ENCODE measurements around the gene SHCBP1L. TPM values are rescaled to one million over a fixed set of nuclear protein-coding genes. Genes with fewer than 3 reads are reported as not detected.

Gene SHCBP1L
- polyA plus RNA-seq, 1 donor from 2014 or later: not detected

- Histone ChIP-seq H3K9ac (ENCODE audit: low read length) (no peak overlapping the region), H2AFZ (ENCODE audit: low read depth, low read length) (no peak overlapping the region), H3K27ac (ENCODE audit: low read length) (no peak overlapping the region), H3K36me3 (ENCODE audit: insufficient read depth, low read length) (no peaks in the 10 kb centered on the region), H3K9me2 (ENCODE audit: insufficient read depth, low read length) (no peaks in the 10 kb centered on the region), H3K4me3 (ENCODE audit: low read length) (no peak overlapping the region), H3K9me3 (ENCODE audit: low read length) (no peaks in the 10 kb centered on the region), H3F3A (ENCODE audit: insufficient read depth, low read length, poor library complexity, severe bottlenecking) (no peaks in the 10 kb centered on the region), H3K4me2 (ENCODE audit: low read length) (no peak overlapping the region), H3K79me2 (replicated peaks; ENCODE audit: insufficient read depth, low read length) (no peaks in the 10 kb centered on the region), H3K27me3 (ENCODE audit: insufficient read depth, low read depth, low read length) (no peaks in the 10 kb centered on the region), H4K20me1 (ENCODE audit: insufficient read depth) (no peaks in the 10 kb centered on the region)
- TF ChIP-seq EP300 (conservative IDR thresholded peaks at IDR 0.05; ENCODE audit: poor library complexity, severe bottlenecking) (no peak), RAD21 (conservative IDR thresholded peaks at IDR 0.05) (no peak), MXI1 (conservative IDR thresholded peaks at IDR 0.05; ENCODE audit: poor library complexity, severe bottlenecking) (no peak), SMC3 (conservative IDR thresholded peaks at IDR 0.05; ENCODE audit: poor library complexity) (no peak), REST (IDR thresholded peaks at IDR 0.05; ENCODE audit: borderline replicate concordance) (no peak), TAF1 (IDR thresholded peaks at IDR 0.05; ENCODE audit: low read depth) (no peak)
These were observed 40.8 kb upstream of the SHCBP1L start for GRCh38 chr1:182993746-182994145.

- Histone ChIP-seq H3K4me3 (ENCODE audit: low read length) (no peak overlapping the region), H3K4me2 (ENCODE audit: low read length) (no peak overlapping the region), H3K9me3 (ENCODE audit: low read length) (no peaks in the 10 kb centered on the region), H3K27ac (ENCODE audit: low read length) (no peak overlapping the region), H4K20me1 (ENCODE audit: insufficient read depth) (no peaks in the 10 kb centered on the region), H3K9ac (ENCODE audit: low read length) (no peak overlapping the region), H3K79me2 (replicated peaks; ENCODE audit: insufficient read depth, low read length) (no peaks in the 10 kb centered on the region), H3K9me2 (ENCODE audit: insufficient read depth, low read length) (no peaks in the 10 kb centered on the region), H3K27me3 (ENCODE audit: insufficient read depth, low read depth, low read length) (no peaks in the 10 kb centered on the region), H3F3A (ENCODE audit: insufficient read depth, low read length, poor library complexity, severe bottlenecking) (no peaks in the 10 kb centered on the region), H2AFZ (ENCODE audit: low read depth, low read length) (no peak overlapping the region), H3K36me3 (ENCODE audit: insufficient read depth, low read length) (no peaks in the 10 kb centered on the region)
- TF ChIP-seq REST (IDR thresholded peaks at IDR 0.05; ENCODE audit: borderline replicate concordance) (no peak), SMC3 (conservative IDR thresholded peaks at IDR 0.05; ENCODE audit: poor library complexity) (no peak), RAD21 (conservative IDR thresholded peaks at IDR 0.05) (no peak), POLR2AphosphoS5 (IDR thresholded peaks at IDR 0.05) (no peak), EZH2 (IDR thresholded peaks at IDR 0.05; ENCODE audit: borderline replicate concordance, insufficient read depth, low read length, poor library complexity, severe bottlenecking) (no peak), TAF1 (IDR thresholded peaks at IDR 0.05; ENCODE audit: low read depth) (no peak), MXI1 (conservative IDR thresholded peaks at IDR 0.05; ENCODE audit: poor library complexity, severe bottlenecking) (no peak), CTCF (IDR thresholded peaks at IDR 0.05; ENCODE audit: poor library complexity, severe bottlenecking) (no peak), EP300 (conservative IDR thresholded peaks at IDR 0.05; ENCODE audit: poor library complexity, severe bottlenecking) (no peak)
These were observed 37.6 kb upstream of the SHCBP1L start for GRCh38 chr1:182990413-182991144.

Measured in neural cell (in vitro differentiated cells).